NB4 (cell line): Measurements from ENCODE around the gene SERPINH1.

Experiments
- MYC ChIP-seq: IDR thresholded peaks from 2 replicates; pipeline ENCODE4 v1.6.1; 2011; ENCODE audit warnings: low read depth, low read length
- POLR2A ChIP-seq: IDR thresholded peaks from 2 replicates; pipeline ENCODE4 v1.6.1; 2011; ENCODE audit warnings: mild to moderate bottlenecking; ENCODE audit not compliant: insufficient read length; ENCODE audit errors: extremely low read depth
- TF ChIP-seq, protein P1 (sequence below): IDR thresholded peaks from one replicate; pipeline ENCODE4 v1.5.1; 2012; ENCODE audit warnings: low read depth, low read length
- TF ChIP-seq, protein P2 (sequence below): IDR thresholded peaks from 2 replicates; pipeline ENCODE4 v1.6.1; 2011; ENCODE audit warnings: low read depth, low read length

DNA sequence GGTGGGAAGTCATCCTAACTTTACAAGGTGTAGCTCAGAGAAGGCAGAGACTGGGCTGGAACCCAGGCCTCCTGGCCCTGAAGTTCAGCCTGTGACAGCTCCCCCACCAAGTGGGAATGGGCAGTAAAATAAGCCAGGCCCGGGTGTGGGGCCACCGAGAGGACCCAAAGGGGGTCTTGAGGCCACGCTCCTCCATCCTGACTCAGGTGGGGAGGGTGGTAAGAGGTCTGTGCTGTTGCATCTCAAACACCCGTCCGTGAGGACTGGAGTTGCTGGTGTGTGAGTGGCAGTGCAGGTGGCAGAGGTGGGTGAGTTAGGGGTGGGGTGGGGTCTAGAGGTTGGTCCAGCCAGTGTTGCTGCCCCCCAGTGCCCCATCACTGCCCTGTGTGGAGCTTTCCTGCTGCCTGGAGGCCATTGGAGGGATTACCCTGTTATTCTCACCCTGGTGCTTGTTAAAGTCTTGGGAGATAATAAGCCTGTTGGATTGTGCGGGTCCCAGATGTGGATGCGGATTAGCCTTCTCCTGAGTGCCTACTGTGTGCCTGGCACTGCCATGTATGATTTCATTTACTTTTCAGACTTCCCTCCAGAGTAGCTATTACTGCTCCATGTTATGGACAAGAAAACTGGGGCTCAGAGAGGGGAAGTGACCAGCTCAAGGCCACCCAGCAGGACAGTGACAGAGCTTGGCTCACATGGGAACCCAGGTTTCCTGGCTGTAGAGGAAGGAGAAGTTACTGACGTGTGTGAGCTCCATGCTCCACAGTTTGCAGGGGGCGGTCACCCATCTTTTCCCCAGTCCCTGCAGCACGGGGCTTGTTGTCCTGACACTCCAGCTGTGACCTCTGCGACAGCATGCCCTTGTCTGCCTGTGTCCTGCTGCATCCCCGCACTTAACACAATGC is 12.9 kb downstream of the SERPINH1 start:
- TF ChIP-seq, protein P1, sequence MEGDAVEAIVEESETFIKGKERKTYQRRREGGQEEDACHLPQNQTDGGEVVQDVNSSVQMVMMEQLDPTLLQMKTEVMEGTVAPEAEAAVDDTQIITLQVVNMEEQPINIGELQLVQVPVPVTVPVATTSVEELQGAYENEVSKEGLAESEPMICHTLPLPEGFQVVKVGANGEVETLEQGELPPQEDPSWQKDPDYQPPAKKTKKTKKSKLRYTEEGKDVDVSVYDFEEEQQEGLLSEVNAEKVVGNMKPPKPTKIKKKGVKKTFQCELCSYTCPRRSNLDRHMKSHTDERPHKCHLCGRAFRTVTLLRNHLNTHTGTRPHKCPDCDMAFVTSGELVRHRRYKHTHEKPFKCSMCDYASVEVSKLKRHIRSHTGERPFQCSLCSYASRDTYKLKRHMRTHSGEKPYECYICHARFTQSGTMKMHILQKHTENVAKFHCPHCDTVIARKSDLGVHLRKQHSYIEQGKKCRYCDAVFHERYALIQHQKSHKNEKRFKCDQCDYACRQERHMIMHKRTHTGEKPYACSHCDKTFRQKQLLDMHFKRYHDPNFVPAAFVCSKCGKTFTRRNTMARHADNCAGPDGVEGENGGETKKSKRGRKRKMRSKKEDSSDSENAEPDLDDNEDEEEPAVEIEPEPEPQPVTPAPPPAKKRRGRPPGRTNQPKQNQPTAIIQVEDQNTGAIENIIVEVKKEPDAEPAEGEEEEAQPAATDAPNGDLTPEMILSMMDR: peak; percentile 1
- TF ChIP-seq POLR2A: no peak
- TF ChIP-seq, protein P2, sequence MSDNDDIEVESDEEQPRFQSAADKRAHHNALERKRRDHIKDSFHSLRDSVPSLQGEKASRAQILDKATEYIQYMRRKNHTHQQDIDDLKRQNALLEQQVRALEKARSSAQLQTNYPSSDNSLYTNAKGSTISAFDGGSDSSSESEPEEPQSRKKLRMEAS: no peak
- no peak for TF ChIP-seq MYC
